Effector CD8-positive, alpha-beta T cell (primary cell): Measurements from ENCODE around the gene HS2ST1.
"Not testable (repeated sequence)": the region's sequence is repeated elsewhere in the genome, so short reads cannot be mapped to it uniquely, and the experiment has no call there.

ENCODE experiments used
- DNase-seq: peaks from one replicate; lab custom pipeline; 2025; lab: John Stamatoyannopoulos, UW
- total RNA-seq, 4 experiments: gene quantifications; one replicate each; lab custom pipeline; 2026; lab: John Stamatoyannopoulos, UW

Gene HS2ST1
- 17.8 to 23.3 (median 19.5) reads per million in 4 experiments for total RNA-seq

DNA sequence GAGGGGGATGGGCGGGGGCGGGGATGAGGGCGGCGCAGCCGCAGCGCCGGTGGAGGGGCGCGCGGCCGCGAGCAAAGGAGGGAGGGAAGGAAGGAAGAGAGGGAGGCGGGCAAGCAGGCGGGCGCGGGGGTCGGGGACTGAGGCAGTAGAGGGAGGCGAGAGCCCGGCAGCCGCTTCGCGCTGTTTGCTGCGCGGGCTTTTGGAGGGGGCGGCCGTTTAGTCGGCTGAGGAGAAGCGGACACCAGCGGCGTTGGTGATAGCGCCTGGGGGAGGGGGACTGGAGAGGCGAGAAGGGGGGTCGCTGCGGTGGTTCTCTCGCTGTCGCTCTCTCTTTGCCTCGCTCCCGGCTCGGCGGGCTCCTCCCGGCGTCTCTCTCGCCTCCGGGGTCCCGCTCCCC lies at the start of gene HS2ST1:
HS2ST1 (plus strand) TSS at position 35 of the 397 bp plus-strand sequence.
- no peak for DNase-seq

DNA sequence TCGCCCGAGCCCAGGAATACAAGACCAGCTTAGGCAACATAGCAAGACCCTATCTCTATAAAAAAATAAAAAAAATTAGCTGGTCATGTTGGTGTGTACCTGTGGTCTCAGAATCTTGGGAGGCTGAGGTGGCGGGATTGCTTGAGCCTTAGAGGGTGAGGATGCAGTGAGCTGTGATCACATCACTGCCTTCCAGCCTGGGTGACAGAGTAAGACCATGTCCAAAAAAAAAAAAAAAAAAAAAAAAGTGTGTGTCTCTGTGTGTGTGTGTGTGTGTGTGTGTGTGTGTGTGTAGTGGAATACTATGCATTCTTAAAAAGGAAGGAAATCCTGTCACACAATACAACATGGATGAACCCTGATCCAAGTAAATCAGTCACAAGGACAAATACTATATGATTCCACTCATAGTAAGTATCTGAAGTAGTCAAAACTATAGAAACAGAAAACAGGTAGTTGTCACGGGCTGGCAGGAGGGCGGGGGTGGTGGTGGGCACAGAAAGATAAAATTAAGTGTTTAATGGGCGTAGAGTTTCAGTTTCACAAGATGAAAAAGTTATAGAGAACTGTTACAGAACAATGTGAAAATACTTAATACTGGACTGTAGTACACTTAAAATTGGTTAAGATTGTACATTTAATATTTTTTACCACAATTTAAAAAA lies 48.3 kb upstream of the HS2ST1 start:
- no peak for DNase-seq

DNA sequence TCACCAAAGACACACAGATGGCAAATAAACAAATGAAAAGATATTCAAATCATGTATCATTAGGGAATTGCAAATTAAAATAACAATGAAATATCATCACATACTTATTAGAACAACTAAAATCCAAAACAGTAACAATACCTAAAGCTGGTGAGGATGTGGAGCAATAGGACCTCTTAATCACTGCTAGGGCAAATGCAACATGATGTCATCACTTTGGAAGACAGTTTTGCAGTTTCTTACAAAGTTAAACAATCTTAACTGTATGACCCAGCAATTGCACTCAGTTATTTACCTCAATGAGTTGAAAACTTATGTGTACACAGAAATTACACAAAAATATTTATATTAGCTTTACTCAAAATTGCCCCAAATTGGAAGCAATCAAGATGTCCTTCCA lies 47.8 kb upstream of the HS2ST1 start:
- no peak for DNase-seq

DNA sequence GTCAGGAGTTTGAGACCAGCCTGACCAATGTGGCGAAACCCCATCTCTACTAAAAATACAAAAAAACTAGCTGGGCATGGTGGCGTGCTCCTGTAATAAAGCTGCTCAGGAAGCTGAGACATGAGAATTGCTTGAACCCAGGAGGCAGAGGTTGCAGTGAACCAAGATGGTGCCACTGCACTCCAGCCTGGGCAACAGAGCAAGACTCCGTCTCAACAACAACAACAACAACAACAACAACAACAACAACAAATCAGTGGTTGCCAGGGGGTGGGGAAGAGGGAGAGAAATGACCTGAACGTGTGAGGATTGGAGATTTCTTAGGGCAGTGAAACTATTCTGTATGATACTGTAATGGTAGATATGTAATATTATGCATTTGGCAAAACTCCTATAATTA lies 47.2 kb upstream of the HS2ST1 start:
- DNase-seq, result not testable (repeated sequence)

DNA sequence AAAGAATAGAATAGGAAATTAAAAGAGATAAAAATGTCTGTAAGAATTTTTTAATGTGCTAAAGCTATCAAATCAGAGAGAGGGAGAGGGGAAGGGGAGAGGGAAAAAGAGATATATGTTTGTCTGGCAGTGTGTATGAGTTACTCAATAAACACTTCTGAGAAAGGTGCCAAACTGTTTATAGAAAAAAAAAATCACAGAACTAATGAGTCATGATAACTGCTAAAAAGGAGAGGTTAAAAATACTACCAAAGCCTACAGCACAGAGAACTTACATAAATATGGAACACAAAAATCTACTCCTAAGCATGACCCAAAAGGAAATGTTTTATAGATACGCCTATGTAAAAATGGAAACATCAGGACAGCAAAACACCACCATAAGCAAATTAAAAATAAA lies 46.0 kb upstream of the HS2ST1 start:
- no peak for DNase-seq

DNA sequence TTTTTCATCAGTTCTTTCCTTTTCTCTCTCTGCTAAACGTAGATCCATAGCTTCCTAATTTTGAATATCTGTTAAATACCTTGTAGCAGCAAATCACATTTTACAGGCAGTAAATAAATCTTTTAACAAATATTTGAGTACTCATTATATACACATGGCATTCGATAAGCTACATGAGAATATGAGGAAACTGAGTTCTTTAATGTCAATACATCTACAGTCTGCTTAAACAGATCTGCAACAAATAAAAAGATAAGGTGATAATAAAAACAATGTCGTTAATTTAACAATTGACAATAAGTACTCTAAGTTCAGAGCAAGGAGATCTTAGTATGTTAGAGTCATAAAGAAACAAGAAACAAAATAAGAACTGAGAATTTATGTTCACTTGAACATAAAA lies 43.4 kb upstream of the HS2ST1 start:
- no peak for DNase-seq

DNA sequence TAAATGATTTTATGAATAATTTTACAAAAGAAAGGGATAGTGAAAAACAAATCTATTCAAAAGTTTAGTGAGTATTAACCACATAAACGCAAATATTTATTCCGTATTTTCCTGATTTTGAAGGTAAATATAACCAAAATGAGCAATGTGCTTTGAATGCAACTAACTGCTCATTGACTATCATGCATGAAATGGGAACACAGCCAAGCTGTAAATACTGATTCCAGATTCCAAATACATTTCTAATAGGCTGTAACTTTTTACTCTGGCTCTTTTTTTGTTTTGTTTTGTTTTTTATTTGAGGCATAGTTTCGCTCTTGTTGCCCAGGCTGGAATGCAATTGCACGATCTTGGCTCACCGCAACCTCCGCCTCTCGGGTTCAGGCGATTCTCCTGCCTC lies 42.3 kb upstream of the HS2ST1 start:
- DNase-seq, result no peak

DNA sequence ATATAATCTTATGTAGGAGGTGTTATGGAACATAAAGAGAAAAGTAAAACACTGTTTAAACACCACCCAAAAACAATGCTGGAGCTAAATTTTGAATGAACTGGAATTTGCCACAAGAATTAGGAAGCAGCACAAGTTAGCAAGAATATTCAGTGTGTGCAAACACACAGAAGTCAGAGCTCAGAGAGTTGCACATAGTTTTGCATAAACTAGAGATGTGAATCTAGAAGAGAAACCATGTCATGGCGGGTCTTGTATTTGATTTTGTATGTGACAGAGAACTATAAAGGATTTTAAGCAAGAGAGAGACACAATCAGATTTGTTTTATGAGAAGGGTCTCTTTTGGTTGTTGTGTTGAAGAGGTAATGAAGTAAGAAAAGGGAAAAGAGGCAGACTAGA lies 38.7 kb upstream of the HS2ST1 start:
- DNase-seq, result no peak

DNA sequence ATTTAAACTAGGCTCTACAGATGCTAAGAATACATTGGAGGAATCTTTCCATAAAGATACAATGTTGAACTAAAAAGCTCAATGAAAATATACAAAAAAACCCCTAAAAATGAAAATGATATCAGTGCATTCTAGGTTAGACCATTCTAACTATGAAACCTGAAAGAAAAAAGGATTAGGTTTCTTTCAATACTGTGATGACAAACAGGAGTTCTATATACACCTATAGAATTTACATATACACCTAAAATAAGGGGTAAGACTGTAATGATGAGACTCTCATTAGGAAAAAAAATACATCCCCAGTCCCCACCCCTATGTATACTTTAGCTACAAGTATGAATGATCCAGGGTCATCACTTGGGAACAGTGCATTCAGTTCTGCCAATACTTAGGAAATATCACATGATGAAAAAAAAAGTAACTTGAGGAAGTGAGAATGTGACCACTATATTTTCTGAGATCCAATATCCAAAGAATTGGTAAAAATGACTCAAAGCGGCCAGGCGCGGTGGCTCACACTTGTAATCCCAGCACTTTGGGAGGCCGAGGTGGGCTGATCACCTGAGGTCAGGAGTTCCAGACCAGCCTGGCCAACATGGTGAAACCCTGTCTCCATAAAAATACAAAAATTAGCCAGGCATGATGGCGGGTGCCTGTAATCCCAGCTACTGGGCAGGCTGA lies 26.8 kb upstream of the HS2ST1 start:
- DNase-seq, result no peak

DNA sequence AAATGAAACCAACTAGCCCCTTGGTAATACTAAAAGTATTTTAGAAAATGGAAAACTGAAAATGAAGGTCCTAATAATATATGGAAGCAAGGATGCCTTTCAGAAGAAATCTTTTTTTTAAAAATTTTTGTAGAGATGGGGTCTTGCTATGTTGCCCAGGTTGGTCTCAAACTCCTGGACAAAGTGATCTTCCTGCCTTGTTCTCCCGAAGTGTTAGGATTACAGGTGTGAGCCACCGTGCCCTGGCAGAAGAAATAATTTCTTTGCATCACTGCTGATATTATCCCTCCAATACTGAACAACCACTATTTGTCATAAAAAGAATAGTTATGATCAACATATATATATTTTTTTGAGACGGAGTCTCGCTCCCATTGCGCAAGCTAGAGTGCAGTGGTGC lies 26.1 kb upstream of the HS2ST1 start:
- no peak for DNase-seq

DNA sequence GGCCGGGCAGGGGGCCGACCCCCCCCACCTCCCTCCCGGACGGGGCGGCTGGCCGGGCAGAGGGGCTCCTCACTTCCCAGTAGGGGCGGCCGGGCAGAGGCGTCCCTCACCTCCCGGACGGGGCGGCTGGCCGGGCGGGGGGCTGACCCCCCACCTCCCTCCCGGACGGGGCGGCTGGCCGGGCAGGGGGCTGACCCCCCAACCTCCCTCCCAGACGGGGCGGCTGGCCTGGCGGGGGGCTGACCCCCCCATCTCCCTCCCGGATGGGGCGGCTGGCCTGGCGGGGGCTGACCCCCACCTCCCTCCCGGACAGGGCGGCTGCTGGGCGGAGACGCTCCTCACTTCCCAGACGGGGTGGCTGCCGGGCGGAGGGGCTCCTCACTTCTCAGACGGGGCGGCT lies 15.0 kb upstream of the HS2ST1 start:
- DNase-seq, result not testable (repeated sequence)

DNA sequence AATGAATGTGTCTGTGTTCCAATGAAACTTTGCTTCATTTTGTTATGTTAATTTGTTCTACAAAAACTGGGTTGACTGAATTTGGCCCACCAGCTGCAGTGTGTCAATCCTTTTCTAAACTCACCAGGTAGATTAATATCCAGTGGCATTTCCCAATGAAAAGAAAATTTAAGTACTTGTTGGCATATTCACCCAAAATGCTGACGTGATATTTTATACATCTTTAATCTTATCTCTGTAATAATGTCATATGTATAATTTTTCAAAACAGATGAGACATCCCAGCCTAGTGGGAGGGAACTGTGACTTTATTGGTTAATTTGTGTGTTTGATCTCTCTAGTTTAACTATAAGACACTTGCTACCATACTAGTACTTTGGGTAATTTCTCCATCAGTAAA lies 8.6 kb upstream of the HS2ST1 start:
- DNase-seq, result no peak

DNA sequence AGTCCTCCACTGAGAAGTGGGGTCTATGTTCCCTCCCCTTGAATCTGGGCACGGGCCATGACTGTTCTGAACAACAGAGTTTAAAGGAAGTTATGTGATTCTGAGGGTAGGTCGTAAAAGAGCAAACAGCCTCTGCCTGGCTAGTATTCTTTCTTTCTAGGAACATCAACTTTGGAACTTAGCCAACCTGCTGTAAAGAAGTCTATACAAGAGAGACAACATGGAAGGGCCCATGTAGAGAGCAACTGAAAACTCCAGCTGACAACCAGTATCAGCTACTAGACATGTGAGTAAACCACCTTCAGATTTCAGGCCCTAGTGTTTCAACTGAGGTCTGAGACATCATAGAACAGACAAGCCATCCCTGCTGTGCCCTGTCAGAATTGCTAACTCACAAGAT lies 8.0 kb upstream of the HS2ST1 start:
- no peak for DNase-seq

DNA sequence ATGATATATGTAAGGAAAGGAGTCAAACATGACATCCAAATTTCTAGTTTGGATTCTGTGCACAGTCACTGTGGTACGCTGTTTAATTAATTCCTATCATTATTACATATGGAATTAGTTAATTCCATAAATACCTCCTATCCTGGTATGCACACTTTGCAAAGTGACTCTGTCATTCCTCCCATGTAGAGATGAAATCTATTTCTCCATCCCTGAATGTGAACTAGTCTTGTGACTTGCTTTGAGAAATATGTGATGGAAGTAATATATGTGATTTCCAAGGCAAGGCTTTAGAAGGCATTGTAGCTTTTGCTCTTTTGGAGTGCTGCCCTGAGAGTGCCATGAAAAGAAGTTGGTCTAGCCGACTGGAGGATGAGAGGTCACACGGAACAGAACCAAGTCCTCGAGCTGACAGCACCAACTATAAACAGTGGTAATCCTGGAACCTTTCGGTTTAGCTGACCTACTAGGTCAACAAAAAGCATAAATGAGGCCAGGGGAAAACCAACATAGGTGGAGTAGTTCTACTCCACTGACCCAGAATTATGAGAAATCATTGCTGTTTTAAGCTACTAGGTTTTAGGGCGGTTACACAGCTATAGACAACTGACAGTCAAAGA lies 2.0 kb upstream of the HS2ST1 start:
- DNase-seq, result no peak

DNA sequence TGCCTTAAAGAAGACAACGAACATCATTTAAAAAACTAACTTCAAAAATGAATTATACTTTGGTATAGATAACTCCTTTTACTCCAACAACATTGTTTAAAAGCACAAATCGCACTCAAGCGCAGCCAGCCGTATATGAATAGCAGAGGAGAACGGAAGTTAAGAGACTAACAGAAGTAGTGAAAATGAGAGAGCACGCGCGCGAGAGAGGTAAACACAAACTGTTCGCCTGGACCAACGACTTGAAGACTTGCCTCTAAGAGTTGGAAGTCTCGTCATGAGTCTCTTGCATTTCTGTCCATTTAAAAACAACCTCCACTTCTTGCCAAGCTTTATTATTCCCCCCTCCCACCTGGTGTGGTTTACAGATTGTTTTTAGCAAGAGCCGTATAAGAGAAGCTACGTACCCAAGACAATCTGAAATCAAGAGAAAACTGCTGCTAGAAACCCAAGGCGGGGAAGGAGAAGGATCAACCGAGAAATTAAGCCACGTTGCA lies 988 bp upstream of the HS2ST1 start:
- no peak for DNase-seq

DNA sequence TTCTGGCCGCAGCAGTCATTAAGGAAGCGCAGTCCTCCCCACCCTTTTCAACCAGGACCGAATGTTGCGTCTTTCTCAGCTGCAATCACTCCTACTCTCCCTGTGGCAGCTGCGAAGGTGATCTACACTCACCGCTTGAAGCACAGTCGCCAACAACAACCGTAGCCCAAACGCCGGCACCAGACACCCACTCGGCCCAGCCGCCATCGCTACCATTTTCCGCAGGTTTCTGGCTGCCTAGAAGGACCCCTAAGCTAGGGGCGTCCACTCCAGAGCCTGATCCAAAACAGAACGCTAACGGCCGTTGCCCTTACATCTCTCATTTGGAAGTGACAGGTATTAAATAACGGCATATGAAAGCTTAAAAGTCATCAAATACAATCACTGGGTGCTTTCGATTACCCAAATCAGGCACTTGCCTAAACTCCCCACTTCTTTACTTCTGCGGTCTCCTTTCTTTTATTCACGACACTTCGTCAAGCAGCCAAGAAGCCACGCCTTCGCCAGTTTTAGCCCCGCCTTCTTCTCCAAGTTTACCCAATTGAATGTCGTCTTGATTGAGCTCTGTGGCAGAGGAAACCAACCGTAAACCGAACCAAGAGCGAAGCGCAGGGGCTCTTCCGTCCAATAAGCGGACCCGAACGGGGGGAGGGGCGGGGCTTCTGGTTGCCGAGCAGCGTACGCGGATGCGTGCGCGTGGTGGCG lies 387 bp upstream of the HS2ST1 start, which contains the start of gene SELENOF:
SELENOF (minus strand) TSS at position 231 of the 705 bp plus-strand sequence; CDS start at position 216, 15 bp downstream.
- DNase-seq, result peak; percentile 98

DNA sequence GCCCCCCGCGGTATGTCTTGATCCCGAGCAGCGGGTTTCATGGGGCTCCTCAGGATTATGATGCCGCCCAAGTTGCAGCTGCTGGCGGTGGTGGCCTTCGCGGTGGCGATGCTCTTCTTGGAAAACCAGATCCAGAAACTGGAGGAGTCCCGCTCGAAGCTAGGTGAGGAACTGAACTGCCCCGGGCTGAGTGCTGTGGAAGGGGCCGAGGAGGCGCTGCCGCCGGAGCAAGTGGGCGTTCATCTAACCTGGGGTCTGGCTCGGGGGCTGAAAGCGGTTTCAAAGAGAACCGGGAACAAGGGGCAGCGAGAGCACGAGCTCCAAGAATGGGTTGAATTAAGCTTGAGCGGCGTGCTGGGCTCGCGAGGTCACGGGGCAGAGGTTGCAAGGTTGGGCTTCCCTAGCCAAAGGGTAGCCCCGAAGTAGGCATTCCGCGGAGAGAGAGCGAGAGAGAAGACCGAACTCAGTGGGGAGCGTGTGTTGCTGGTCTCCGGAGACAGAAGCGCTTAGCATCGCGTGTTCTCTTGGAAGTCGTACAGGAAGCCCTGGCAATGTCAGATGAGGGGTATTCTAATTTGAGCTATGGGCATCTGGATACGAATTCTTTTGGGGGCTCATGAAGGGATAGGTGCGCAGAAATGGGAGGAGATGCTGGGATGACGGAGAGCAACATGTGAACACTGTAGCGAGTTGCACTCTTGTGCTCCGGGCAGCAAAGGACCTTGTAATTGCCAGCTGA lies 732 bp downstream of the HS2ST1 start:
- DNase-seq, result peak; percentile 29

DNA sequence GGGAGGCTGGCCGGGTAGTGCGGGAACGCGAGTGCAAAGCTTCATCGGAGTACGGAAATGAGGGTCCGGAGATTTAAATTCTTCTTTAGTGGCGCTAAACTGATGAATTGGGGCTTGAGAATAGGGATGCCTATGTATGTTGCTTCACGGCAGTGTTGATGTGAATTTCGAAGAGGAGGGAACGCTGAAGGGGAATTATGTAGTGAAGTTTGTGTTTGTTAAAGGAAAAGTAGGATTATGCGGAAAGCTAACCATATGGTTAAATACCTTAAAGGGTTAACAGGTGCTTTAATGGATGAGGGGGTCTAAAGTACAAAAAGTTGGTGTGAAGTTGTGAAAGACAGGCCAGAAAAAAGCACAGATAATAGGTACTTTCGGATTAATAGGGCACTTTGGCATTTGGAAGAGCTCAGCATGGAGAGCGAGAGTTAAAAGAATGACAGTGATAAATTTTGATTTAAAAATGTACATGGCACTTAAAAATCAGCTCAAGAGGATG lies 1.4 kb downstream of the HS2ST1 start:
- no peak for DNase-seq

DNA sequence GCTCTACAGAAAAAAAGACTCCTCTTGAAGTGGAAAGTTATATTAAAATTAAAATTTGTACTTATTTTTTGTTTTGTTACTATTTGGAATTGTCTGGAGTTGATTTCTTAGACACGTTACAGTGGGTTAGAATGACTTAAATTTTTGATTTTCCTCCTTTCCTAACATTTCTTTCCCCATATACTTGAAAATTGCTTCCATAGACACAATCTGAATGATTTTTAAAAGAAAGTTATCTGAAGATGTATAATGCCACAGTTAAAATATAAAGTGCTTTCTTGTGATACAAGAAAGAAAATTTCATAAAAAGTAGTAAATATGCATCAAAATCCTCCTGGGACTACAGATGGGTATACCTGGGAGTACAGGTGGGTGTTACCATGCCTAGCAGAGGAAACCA lies 2.3 kb downstream of the HS2ST1 start:
- DNase-seq, result no peak

DNA sequence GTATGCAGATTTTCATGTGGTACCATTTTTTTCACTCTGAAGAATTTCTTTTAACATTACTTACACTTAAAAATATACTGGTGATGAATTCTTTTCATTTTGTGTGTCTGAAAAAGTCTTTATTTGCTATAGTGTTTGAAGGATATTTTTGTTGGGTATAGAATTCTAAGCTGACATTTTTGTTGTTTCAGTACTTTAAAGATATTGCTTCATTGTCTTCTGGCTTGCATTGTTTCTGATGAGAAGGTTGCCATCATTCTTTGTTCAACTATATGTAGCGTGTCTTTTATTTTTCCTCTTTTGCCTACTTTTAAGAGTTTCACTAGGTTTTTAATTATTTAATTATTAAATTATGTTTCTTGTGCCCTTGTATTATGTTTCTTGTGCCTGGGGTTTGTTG lies 8.0 kb downstream of the HS2ST1 start:
- no peak for DNase-seq

DNA sequence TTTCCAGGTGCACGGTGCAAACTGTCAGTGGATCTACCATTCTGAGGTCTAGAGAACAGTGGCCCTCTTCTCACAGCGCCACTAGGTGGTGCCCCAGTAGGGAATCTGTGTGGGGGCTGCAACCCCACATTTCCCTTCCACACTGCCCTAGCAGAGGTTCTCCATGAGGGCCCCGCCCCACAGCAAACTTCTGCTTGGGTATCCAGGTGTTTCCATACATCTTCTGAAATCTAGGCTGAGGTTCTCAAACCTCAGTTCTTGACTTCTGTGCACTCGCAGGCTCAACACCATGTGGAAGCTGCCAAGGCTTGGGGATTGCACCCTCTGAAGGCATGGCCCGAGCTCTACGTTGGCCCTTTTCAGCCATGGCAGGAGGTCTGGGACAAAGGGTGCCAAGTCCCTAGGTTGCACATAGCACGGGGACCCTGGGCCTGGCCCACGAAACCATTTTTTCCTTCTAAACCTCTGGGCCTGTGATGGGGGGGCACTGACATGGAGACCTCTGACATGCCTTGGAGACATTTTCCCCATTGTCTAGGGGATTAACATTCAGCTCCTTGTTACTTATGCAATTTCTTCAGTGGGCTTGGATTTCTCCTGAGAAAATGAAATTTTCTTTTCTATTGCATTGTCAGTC lies 10.0 kb downstream of the HS2ST1 start:
- DNase-seq, result no peak
